Bone marrow (tissue), 2 donors: ENCODE results near the gene KIF7.
A peak's percentile ranks its signal among the peaks of the same experiment; 100 is the strongest.

Experiments used
- DNase-seq, 2 donors: peaks; one replicate each; lab custom pipeline; 2025; lab: John Stamatoyannopoulos, UW

KIF7 gene

GRCh38 chr15:89647191-89647851 is 7.9 kb downstream of the KIF7 start:
- peak; percentile 40 to 46 for DNase-seq

- no peak for DNase-seq
Observed at GRCh38 chr15:89646416-89647141, 8.7 kb downstream of the KIF7 start.

DNA sequence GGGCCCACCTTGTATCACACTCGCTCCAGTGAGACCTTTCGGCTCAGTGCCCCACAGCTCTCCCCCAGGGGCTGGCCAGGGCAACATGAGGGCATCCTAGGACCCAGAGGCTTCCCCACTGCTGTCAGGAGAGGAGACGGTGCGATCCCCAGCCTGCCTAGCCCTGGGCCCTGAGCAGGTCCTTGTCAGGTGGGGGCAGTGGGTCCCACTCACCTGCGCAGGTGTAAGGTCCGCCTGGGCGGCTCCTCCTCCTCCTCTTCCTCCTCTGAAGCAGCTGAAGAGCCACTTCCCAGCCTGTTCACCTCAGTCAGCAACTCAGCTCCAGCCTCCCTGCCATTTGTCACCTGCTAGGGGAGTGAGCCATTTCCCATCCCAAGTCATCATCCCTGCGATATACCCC is 9.6 kb downstream of the KIF7 start:
- DNase-seq: no peak

- no peak for DNase-seq
Observed at GRCh38 chr15:89642106-89642505, 13.2 kb downstream of the KIF7 start.

DNA sequence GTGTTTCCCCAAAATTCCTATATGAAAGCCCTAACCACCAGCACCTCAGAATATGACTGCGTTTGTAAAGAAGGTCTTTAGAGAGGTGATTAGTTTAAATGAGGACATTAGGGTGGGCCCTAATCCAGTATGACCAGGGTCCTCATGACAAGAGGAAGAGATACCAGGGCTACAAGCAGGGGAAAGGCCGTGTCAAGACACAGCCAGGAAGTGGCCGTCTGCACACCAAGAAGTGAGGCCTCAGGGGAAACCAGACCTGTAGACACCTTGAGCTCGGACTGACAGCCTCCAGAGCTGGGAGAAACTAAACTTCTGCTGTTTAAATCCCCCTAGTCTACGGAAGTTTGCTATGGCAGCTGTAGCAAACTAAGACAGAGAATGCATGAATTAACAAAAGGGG is 14.2 kb downstream of the KIF7 start:
- no peak for DNase-seq

DNA sequence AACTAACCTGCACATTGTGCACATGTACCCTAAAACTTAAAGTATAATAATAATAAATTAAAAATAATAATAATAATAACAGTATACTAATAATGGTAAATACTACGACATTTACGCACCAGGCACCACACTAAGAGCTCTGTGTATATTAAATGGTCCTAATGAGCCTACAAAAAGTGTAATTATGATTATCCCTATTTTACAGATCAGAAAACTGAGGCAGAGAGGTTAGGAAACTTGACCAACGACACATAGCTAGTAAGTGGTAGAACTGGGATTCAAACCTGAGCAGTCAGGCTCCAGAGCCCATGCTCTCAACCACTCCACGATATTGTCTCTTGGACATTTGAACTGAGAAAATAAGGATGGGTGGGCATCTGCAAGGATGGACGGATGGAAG is 15.0 kb downstream of the KIF7 start:
- DNase-seq: no peak

- DNase-seq: no peak
Observed at GRCh38 chr15:89633585-89633984, 21.7 kb downstream of the KIF7 start.

- no peak for DNase-seq
Observed at GRCh38 chr15:89632563-89633430, 22.5 kb downstream of the KIF7 start.

- no peak for DNase-seq
Observed at GRCh38 chr15:89631902-89632264, 23.4 kb downstream of the KIF7 start.

DNA sequence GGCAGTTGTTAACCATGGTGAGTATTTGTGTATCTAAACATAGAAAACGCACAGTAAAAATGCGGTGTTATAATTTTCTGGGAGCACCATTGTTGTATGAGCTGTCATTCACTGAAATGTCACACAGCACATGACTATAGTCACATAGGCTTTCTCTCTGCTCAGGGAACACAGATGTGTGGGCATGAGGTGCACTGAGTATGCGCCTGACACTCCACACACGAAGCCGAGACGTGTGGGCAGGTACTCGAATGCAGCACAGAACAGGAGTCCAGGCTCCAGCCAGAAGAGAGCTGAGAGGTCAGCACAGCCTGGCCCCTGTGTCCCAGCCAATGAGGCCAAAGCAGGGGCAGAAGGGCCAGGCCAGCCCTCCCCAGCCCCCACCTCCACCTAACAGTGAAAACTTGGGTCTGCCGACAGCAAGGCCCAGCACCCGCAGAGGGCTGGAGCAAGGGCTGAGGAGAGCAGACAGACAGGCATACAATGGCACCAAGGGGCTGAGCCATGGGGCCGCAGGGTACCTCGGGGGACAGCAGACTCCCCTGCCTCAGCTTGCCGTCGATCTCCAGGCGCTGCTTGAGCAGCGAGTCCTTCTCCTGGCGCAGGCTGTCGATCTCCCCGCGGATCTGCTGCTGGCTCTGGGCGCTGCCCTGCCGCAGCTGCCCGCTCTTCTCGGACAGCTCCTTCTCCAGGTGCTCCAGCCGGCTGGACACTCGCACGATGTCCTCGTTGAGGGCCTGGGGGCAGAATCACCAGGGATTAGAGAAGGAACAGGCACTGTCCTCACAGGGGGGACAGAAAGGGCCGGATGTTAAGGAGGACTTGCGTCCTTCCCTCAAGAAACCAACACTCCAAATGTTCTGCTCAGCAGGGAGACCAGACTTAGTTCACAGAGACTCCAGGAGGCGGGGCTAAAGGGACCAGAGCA is 24.0 kb downstream of the KIF7 start:
- no peak for DNase-seq

DNA sequence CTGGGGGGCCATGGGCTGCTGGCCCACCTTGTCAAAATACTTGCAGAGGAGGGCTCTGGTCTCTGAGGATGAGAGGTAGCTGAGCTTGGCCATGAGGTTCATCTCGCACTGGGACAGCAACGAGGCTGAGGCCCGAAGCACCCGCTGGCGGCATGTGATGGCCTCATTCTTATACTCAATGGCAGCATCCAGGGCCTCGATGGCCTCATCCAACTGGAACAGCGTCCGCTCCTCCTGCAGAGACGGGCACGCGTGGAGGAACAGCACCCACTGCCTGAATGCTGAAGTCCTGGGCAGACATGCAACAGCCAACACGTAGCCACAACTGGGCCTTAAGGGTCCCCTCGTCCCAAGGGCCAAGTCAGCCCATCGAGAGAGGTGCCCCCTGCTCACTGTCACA is 25.0 kb downstream of the KIF7 start:
- no peak for DNase-seq

DNA sequence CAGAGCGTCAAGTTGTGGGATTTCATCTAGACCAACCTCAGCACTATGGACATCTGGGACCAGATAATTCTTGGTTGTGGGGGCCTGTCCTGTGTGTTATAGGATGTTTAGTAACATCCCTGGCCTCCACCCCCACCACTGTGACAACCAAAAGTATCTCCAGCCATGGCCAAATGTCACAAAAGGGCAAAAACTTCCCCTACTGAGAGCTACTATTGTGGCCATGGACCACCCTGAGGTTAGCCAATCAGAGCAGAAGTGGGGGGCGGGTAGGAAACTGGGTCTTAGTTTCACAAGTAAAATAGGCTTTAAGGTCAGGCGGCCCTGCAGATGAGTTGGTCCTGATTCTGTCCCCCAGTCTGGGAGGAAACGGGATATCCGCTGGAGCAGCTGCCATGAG is 25.4 kb downstream of the KIF7 start:
- no peak for DNase-seq

DNA sequence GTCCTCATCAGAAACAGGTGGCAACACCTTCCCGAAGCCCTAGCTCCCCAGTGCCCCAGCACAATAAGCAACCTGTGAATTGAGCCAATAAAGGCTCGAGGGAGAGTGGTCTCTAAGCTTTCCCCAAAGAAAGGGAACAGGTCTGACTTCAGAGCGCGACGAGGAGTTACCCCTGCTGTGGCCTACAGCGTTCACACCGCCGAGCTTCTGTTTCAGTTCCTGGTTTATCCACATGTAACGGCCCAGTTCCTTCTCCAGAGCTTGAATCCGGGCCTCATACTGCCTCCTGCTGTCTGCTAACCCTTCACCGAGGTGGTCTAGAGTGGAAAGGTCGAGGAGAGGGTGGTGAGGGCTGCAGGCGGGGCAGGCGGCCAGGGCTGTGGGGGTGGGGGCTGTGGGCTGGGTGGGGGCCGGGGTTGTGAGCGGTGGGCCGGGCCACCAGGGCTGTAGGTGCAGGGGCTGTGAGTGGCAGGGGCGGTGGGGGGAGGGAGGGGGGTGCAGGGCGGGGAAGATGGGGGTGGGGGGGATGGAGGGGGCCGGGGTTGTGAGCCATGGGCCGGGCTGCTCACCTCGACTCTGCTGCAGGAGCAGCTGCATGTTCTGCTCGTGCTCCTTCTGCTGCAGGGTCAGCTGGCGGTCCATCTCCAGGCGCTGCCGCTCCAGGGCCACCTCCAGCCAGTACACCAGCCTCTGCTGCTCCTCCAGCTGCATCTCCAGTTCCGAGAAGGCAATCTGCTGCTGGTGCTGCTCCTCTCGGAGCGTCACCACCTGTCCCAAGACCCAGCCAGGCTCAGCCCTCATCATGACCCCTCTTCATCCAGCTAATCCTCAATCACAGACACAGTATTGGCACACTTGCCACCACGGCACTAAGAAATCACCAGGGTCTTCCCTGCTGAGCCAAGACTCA is 26.2 kb downstream of the KIF7 start:
- no peak for DNase-seq

DNA sequence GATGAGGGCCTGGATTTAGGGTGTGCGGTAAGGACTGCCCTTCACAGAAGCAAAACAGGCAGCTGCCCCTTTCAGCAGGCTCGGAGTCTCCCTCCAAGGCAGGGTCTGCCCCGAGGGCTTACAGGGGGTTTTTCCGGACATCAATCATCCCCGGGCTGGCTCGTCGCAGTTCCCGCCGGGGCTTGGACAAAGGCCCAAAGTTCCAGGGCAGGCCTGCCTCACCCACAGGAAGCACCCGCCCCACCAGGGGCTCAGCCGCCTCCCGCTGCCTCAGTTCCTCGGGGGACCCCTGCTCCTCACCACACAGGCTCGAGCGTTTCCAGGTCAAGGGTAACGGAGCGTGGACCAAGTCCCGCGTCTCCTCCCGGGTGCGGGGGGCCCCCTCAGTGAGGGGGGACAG is 27.0 kb downstream of the KIF7 start:
- DNase-seq: no peak

GRCh38 chr15:89627256-89627970 is 27.9 kb downstream of the KIF7 start:
- no peak for DNase-seq

DNA sequence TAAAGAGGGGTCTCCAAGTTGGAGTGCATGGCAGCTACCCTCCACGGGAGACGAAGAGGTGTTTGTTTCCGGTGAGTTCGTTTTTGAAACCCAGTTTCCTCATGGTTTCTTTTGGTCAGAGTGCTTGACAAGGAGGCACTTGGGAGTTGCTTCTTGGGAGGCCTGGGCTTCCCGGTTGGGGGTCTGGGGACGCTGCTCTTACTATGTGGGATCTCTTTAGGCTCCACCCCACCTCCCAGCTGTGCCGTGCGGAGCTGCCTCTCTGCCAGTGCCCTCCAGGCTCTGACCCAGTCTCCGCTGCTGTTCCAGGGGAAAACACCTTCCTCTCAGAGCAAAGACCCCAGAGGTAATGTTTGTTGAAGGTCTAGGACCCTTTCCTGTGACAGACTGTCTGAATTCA is 29.6 kb downstream of the KIF7 start:
- DNase-seq: no peak

DNA sequence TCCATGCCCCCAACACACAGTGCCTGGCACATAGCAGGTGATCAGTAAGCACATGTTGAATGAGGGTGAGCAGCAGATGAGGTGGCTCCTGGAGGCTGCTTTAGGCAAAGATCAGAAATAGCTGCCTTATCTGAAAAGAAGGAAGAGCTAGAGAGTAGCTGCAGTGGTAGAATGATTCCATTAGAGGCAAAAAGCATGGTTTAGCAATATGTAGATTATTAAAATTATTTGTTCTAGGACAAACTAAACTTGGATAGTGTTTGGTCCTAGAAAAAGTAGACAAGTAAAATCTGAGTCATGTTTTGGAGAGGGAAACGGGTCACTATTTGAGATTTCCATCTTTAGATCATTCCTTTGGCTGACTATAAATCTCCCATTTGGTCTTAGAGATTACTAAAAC is 32.1 kb downstream of the KIF7 start:
- DNase-seq: no peak

DNA sequence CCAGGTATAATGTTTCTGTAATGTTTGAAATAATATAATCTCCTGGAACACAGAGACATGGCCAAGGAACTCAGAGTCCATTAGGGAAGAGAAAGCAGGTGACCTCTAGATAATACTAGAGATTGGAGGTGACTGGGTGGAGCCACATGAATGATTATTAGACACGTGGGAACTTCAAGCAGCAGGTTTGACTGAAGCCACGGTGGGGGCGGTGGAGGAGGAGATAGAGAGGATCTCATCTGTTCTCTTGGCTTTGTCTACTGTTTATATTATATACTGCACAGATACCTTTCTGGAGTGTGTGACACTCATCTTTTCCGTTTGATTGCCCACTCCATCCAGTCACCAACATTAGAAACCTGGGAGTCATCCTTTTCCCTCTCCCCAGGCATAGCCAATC is 33.7 kb downstream of the KIF7 start:
- DNase-seq: no peak

GRCh38 chr15:89616228-89616627 is 39.0 kb downstream of the KIF7 start:
- no peak for DNase-seq

DNA sequence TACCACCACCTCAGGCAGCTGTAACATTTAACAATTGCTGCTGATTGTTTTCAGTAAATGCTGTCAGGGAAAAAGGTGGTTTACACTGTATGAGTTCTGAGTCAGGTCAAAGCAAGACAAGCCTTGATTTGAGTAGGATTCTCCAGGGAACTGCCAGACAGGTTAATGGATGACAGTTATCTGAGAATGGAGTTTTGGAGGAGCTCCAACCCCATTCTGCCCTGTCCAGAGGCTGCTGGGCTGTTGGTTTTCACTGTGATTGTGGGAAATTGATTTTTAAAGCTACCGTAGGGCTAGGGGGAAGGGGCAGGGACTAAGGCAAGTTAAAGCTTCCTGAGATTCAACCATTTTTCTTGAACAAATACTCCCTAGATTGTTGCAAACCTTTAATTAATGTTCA is 40.1 kb downstream of the KIF7 start:
- DNase-seq: no peak
